Peyer's patch (tissue), 4 donors: ENCODE results near the gene GZF1.

Experiments
- POLR2A ChIP-seq, 2 donors: fragments of 450-650 bp; IDR thresholded peaks; one replicate each; pipeline ENCODE4 v1.5.1; 2017; ENCODE audit warnings: antibody characterized with exemption in 2 of 2, mild to moderate bottlenecking in 2 of 2, moderate library complexity in 2 of 2
- TF ChIP-seq, protein P1 (sequence below), 6 experiments: fragments of 450-650 bp in 4 of 6; fragments of 200-600 bp in 2 of 6; sonication (generic) in 1 of 6; IDR thresholded peaks; one replicate each; pipeline ENCODE4 v1.5.1; 2017 to 2019; ENCODE audit warnings: antibody characterized with exemption in 6 of 6, mild to moderate bottlenecking in 3 of 6, moderate library complexity in 1 of 6

DNA sequence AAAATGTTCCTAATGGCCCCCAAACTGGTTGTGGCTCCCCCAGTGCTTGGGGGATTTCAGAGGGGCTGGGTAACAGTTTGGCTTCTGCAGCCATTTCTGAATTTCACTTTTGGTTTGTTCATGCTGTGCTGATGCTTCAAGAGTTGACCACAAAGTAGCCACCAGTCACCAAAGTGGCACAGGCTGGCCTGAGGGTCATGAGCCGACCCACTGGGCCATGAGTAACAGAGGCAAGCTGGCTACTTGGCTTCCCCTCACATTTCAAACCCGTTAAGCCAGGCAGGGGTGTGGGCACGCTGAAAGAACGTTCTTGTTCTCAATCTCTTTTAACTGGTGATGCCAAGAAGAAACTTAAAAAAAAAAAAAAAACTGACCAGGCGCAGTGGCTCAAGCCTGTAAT, 26.5 kb upstream of the GZF1 start:
- TF ChIP-seq, protein P1, sequence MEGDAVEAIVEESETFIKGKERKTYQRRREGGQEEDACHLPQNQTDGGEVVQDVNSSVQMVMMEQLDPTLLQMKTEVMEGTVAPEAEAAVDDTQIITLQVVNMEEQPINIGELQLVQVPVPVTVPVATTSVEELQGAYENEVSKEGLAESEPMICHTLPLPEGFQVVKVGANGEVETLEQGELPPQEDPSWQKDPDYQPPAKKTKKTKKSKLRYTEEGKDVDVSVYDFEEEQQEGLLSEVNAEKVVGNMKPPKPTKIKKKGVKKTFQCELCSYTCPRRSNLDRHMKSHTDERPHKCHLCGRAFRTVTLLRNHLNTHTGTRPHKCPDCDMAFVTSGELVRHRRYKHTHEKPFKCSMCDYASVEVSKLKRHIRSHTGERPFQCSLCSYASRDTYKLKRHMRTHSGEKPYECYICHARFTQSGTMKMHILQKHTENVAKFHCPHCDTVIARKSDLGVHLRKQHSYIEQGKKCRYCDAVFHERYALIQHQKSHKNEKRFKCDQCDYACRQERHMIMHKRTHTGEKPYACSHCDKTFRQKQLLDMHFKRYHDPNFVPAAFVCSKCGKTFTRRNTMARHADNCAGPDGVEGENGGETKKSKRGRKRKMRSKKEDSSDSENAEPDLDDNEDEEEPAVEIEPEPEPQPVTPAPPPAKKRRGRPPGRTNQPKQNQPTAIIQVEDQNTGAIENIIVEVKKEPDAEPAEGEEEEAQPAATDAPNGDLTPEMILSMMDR (IDR thresholded peaks at IDR 0.05): no peak
- TF ChIP-seq POLR2A (IDR thresholded peaks at IDR 0.05): no peak
